Activated CD4-positive, alpha-beta T cell treated with anti-CD3 and anti-CD28 coated beads, Interleukin-10, Interleukin-2, amounts not matched to agents 100 ng/mL and 50 ng/mL, durations not matched to agents 16 hours and 8 hours (primary cell): ENCODE results near the gene ATP6V1G1.

Source experiments
- DNase-seq: peaks from one replicate; pipeline ENCODE4 v3.0.0-alpha.2; 2020

ATP6V1G1 gene

DNA sequence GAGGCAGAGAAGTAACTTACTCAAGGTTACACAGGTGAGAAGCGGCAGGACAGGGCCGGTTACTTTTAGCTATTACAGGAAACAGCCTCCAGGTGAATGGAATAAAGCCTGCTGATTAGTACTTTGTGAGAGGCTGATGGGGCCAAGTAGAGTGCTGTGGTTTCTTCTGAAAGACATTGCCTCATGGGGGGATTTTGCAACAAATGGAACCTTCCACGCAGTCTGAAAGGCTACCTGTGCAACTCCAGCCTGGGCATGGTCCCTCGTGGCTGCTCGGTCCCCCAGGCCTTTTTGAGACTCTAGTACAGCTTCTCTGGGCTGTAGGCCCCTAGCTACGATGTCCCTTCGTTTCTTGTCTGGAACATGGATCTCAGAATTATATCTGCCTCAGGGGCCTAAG, 25.5 kb downstream of the ATP6V1G1 start:
- no peak for DNase-seq

GRCh38 chr9:114613919-114614318, 26.4 kb downstream of the ATP6V1G1 start:
- no peak for DNase-seq

GRCh38 chr9:114614373-114614772, 26.8 kb downstream of the ATP6V1G1 start:
- DNase-seq: no peak

GRCh38 chr9:114616684-114617520, 29.3 kb downstream of the ATP6V1G1 start:
- no peak for DNase-seq

GRCh38 chr9:114619191-114619761, 31.7 kb downstream of the ATP6V1G1 start:
- DNase-seq: no peak

- no peak for DNase-seq
Observed at GRCh38 chr9:114621561-114621960, 34.0 kb downstream of the ATP6V1G1 start.

DNA sequence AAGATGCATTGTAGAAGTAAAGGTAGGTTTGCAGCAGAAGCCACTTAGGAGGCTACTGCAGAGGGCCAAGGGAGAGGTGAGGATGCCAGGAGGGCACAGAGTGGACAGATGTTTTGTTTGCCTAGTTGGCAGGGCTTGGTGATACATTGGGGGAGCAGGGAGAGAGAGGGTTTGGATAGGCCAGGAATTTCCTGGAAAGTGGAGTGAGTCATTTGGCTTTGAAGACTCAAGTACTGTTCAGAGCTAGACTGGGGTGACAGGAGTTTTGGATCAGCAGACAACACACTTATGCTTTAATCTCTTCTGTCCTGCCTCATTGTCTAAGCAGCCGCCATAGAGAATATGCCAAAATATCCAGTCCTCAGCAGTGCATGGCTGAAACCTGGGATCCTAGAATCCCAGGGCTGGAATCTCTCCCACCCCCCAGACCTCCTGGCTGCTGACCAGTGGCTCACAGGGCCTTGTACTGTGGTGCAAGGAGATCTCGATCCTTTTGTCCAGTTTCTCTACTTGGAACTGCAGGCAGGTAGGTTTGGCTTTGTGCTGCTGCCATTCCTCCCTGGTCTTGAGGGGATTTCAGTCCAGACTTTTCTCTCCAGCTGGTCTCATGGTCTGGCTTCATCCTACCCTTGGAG, 34.5 kb downstream of the ATP6V1G1 start:
- DNase-seq: no peak

GRCh38 chr9:114624677-114625076, 37.1 kb downstream of the ATP6V1G1 start:
- DNase-seq: no peak

DNA sequence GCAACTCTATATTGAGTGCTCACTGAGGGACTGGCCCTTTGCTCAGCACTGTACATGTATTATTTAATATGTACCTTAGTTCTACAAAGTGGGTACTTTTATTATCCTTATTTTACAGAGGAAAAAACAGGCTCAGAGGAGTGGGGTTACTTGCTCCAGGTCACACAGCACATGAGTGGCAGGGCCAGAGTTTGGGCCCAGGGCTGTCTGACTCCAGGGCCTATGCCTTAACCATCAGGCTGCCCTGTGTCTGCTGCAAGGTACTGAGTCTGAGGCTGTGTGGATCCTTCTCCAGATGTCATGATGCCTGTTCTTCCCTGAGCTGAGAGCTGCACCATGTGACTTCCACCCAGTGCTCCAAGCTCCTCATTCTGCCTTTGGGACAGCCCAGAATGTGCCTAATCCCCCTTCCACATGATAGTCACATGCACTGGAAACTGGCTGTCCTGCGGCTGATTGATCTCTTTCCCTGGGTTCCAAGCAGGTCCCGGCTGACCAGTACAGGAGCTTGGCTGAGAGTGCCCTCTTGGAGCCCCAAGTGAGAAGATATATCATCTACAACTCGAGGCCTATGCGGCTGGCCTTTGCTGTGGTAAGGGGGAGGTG, 38.9 kb downstream of the ATP6V1G1 start:
- no peak for DNase-seq

- DNase-seq: no peak
Observed at GRCh38 chr9:114627553-114627952, 40.0 kb downstream of the ATP6V1G1 start.

DNA sequence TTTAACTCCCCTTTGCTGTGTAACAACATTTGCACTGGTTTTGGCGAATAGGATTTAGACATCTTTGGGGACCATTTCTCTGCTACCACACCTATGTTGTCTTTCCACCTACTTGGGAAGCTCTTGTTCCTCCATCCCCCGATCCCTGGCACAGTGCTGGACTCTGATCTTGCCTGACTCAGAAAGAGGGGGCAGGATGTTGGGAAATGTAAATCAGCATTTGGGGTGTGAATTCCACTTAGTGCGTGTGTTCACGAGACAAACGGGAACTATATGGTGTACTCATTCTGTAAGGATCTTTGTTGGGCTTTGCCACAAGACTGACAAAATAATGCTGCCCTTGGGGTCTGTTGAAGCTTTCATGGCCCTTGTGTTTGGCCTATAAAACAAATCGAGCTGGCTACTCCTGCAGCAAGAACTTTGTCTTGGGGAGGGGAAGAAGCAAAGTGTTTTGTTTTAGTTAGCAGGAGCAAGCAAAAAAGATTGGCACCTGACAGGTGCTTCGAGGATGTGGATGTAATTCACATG, 42.1 kb downstream of the ATP6V1G1 start:
- no peak for DNase-seq

GRCh38 chr9:114631166-114631565, 43.6 kb downstream of the ATP6V1G1 start:
- DNase-seq: no peak

DNA sequence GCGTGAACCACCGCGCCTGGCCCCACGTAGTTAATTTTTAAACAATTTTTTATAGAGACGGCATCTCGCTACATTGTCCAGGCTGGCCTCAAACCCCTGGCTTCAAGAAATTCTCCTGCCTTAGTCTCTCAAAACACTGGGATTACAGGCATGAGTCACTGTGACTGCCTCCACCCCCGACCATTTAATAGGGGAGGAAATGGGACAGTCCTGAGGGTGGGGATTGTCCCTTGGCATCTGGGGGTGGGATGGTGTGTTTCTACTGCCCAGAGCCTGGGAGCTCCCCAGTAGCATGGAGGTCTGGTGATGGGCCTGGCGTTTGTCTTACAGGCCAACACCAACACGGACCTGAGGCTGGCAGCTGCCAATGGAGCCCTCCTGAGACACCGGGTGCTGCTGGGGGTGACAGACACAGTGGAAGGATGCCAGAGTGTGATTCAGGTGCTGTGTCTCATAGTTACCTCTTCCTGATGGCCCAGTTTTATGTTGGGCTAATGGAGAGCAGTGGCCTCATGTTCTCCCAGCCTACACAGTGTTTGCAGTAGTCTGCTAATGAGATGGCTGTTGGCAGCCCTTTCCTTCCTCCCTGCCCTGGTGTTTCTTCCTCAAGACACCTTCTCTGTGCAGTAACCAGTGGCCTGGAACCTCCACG, 46.0 kb downstream of the ATP6V1G1 start:
- DNase-seq: no peak

GRCh38 chr9:114634387-114634786, 46.8 kb downstream of the ATP6V1G1 start:
- no peak for DNase-seq

GRCh38 chr9:114638404-114638803, 50.8 kb downstream of the ATP6V1G1 start:
- no peak for DNase-seq

GRCh38 chr9:114641967-114642366, 54.4 kb downstream of the ATP6V1G1 start:
- DNase-seq: no peak

GRCh38 chr9:114643001-114643400, 55.4 kb downstream of the ATP6V1G1 start:
- no peak for DNase-seq

- DNase-seq: no peak
Observed at GRCh38 chr9:114643896-114644295, 56.3 kb downstream of the ATP6V1G1 start.
